Measurements from ENCODE around the gene KANSL1L.
"Not testable (repeated sequence)": the region's sequence is repeated elsewhere in the genome, so short reads cannot be mapped to it uniquely, and the experiment has no call there.

Gene KANSL1L, protein sequence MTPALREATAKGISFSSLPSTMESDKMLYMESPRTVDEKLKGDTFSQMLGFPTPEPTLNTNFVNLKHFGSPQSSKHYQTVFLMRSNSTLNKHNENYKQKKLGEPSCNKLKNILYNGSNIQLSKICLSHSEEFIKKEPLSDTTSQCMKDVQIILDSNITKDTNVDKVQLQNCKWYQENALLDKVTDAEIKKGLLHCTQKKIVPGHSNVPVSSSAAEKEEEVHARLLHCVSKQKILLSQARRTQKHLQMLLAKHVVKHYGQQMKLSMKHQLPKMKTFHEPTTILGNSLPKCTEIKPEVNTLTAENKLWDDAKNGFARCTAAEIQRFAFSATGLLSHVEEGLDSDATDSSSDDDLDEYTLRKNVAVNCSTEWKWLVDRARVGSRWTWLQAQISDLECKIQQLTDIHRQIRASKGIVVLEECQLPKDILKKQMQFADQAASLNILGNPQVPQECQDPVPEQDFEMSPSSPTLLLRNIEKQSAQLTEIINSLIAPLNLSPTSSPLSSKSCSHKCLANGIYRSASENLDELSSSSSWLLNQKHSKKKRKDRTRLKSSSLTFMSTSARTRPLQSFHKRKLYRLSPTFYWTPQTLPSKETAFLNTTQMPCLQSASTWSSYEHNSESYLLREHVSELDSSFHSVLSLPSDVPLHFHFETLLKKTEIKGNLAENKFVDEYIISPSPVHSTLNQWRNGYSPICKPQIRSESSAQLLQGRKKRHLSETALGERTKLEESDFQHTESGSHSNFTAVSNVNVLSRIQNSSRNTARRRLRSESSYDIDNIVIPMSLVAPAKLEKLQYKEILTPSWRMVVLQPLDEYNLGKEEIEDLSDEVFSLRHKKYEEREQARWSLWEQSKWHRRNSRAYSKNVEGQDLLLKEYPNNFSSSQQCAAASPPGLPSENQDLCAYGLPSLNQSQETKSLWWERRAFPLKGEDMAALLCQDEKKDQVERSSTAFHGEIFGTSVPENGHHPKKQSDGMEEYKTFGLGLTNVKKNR

DNA sequence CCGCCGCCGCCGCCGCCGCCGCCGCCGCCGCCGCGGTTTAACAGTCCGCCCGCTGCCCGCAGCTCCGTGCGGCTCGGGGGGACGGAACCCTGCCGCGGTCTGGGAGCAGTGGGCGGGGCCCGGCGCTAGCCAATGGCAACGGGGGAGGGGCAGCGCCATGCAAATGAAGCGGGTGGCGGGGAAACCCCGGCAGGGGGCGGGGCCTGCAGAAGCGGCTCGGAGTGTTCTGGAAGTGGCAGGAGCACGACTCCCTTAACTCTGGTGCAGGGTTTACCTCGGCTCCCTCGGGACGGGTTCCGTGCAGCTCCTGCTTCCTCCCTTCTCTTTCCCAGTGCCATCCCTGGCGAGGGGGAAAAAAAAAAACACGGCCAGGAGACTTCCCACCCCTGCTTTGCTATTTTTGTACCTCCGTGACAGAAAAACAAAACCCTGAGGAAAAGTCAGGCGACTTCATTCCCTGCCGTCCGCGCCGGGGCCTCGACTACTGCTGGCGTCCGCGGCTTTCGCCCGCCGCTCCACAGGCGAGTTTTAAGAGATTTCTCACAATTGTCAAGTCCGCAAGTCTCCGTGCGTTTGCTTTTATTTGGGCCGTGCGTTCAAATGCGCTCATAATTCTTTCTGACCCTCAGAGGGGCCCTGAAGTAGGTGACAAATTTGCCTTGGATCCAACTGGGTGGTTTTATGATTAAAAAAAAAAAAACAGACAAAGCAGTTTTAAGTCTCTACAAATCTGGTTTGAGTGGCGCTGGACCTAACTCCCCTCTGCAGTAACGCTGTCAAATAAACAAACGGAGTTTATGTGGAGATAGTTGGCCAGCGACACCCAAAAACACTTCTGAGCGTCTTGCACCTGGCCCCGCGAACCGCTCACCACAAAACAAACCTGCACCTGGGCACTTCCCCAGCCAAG, at the start of gene KANSL1L:
Gene KANSL1L (minus strand): TSS at position 101 of the 910 bp plus-strand sequence. CDS start 16,827 bp downstream, outside the sequence.
- DNase-seq, result peak; percentile 93

DNA sequence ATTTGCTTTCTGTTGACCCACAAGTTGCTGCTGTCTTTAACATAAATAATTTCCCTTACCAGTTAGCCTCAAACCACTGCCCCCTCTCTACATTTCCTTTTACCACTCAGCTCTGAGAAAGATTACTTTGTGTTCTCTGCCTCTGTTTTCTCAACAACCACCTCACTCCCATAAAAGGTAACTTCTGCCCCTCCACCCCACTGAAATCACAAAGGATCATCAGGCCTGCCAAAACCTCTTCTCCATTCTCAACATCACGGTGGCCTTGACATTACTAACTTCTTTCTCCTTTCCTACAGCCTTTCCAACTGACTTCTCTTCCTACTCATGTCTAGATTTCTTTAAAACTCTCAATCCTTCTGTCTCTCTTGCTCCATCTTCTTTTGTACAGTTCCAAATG, 43.9 kb upstream of the KANSL1L start:
- no peak for DNase-seq

DNA sequence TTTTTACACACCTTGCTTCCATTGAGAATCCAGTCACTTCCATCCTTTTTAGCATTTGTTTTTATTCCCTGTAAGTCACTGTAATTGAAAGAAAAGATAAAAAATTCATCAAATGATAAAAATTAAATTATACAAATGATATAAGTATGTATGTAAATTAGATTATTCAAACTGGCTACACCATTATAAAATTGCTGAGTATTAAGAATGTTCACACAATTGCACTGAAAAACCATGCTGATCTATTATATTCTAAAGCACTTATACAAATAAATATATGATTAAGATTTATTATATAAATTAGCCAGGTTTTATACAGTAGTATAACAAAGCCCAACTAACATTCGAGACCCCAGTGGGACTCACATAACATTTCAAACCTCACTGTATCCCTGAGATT, 39.0 kb upstream of the KANSL1L start:
- DNase-seq, result no peak

DNA sequence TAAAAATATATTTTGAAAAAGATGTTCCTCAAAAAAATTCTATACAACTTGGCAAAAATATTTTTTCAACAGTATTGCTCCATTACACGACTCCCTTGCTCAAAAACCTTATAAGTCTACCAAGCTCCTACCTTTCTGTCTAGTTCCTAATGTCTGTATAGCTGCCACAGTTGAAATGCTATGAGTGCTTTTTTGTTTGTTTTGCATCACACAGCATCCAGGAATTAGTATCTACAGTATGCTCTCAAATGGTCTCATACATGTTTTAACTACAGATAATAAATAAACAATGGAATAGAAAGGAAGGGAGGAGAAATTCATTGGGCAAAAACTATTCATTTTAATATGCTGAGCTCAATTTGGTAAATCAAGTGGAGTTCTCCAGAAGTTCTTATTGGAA, 36.7 kb upstream of the KANSL1L start:
- no peak for DNase-seq

DNA sequence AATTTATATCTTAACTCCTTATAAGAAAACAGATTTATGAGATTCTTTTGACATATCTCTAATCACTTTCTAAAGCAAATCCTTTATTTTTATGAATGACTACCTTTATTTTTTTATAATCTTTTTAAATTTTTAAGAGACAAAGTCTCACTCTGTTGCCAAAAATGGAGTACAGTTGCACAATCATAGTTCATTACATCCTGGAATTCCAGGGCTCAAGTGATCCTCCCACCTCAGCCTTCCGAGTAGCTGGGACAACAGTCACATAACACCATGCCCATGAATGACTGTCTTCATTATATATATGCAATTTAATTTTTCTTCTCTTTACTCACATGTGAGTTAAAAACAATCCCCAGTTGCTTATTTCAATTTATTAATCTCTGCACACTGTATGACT, 32.3 kb upstream of the KANSL1L start:
- DNase-seq, result no peak

DNA sequence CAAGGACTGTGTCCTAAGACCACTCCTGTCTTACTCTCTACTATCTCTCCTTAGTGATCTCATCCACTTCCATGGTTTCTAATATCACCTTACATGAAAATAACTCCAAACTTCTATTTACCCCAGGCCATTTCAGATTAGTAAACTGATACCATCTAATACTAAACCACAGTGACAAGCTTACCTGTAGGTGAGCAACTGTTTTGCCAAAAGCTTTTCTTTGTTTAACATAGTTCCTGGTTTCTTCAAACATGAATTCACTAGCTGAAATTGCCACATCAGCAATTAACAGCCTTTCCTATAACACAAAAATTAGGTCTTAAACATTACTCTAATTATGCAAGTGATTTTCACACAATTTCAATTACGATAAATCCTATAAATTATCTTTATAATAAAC, 31.9 kb upstream of the KANSL1L start:
- DNase-seq, result no peak

DNA sequence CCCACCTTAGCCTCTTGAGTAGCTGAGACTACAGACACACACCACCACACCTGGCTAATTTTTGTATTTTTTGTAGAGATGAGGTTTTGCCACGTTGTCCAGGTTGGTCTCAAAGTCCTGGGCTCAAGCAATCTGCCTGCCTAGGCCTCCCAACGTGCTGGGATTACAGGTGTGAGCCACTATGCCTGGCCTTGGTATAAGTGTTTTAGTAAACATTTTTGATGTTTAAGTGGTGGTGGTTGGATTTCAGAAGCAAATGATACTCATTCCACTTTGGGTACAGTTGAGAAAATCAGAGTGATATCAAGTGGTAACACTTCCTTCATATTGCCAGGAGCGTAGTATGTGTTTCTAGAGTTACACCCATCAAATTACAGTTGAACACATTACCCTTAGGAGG, 28.6 kb upstream of the KANSL1L start:
- DNase-seq, result no peak

DNA sequence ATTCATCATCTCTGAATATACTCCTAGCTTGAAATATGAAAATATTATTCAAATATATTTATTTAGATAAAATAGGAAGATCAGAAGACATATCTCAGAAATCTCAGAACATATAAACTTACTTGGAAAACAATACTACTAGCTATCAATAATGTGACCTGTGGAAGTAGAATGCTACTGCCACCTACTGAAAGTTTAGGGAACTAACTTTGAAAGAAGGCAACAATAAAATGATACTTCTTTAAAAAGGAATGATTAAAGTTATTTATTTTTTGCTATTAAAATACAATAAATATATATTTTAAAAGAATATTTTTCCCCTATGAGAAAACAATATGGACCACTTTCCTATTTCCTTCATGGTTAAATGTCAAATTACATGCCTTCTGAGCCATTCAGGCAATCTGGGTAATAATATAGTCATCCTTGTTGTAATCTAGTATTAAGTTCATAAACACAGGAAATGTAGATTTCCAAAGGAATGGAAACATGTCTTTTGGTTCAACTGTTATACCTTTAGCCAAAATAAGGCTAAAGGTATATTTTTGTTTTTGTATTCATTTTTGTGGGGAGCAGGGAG, 28.1 kb upstream of the KANSL1L start:
- DNase-seq, result no peak

DNA sequence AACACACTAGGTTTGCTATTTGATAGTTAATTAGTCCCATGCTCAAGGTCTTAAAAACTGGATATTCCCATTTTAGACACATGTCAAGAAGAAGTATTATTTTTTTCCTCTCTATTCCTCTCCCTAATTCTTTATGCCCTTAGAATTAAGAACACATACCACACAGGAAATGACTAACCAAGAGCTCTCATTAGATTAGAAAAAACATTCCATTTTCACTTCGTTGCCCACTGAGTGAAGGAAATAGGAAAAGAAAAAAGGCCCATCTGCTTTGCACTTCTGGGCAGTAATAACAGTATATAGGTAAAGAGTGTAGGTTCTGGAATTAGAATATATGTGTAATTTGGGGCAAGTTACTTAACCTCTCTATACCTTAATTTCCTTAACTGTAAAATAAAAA, 27.1 kb upstream of the KANSL1L start:
- no peak for DNase-seq

DNA sequence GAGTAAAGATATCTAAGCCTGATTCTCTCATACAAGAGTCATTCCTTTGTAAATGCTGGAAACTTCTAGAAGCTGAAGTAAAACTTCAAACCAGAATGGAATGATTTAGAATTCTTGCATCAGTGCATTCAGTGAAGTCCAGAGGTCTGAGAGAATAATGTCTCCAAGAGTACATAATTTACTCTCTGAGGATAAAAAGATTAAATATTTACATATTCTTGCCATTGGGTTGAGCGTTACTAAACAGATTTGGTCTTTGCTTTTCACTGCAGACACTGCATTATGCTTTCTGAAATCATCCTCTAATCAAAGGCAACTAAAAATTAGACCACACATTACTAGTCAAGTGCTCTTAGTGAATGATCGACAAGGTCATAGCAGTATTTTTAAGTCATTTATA, 26.5 kb upstream of the KANSL1L start:
- DNase-seq, result no peak

DNA sequence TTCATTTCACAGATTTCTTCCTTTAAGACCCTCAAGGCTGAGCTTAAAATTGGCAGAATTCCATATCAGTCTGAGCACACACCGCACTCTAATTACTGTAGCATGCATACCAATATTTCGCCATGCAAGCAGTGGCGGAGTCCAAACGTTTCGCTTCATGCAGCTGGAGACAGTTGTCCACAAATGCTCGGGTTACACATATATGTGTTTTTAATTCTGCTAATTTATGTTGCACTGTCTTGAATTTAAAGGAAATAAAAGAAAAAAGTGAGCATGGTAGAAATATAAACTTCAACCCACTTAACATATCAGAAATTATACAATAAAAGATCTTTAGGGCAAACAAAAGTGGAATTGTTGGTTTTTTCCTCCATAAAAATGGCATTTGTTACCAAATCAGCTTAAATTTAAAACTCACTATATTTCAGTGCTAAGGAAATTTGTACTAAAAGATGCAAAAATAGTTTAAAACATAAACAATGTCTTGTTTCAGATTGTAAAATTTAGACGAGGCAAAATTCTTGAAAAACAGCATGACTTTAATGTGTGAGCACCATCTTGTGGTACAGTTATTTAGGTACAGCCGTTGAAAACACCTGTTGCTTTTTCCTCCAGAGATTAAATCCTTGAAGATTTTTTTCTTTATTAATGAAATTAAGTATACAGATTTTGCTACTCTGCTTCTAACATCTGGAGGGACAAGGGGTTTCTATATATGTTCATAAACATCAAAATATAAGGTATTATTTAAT, 24.1 kb upstream of the KANSL1L start:
- peak; percentile 19 for DNase-seq

DNA sequence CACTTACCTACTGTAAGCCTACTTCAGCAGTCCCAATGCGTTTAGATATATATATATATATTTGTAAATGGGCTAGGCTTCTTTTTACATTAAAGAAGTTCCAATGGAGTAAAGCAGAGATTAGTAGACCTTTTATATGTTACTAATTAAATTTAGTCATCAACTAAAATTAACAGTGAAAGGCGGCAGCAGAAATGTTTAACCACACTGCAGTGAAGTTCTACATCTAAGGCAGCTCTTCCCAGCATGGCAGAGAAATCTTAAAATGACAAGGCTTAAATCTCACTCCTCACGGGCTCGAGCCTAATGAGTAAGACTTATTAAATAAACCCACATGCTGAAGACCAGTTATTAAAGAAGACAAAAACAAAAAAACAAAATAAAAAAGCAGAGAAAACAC, 19.1 kb upstream of the KANSL1L start:
- DNase-seq, result no peak

DNA sequence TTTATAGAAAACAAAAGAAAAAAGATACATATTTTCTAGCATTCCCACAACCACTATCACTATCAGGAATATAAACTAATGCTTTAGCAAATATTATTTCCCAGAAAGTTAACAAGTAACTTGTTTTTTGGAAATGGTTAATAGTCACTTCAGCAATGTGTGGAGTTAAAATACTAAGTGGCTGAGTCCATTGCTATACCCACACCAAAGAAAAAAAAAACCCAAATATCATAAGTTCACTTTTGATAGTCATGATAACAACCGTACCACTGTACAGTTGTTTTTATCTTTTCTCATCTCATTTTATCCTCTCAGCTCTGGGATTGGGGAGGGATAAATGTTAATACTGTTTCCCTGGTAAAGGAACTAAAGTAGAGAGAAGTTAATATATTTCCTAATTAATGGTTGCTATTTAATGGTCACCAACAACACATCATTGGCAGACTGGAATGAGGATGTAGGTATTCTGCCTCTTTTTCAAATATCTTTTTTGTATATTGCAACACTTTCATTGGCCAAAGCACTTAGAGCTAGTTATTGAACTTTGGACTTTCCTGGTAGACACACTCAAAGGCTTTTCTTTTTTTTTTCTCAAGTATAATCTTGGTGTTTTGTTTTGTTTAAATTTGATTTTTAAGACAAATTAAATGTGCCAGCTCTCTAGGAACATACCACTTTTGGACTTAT, 18.4 kb upstream of the KANSL1L start:
- DNase-seq, result no peak

DNA sequence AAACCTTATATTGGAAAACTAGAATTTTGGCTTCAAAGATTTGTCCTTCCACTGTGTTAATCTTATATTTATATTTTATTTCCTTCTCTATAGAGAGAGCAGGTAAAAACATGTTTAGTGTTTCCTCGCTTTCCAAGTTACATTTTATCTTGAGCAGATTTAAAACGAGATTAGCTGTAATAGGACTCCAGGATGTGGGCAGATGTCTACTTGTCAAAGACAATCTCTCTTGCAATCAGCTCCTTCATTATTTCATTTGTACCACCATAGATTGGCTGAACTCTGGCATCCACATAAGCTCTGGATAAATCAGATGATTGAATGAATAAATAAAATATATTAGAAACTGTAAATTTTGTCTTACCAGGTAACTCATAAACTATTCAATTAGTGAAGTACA, 17.5 kb upstream of the KANSL1L start:
- no peak for DNase-seq

DNA sequence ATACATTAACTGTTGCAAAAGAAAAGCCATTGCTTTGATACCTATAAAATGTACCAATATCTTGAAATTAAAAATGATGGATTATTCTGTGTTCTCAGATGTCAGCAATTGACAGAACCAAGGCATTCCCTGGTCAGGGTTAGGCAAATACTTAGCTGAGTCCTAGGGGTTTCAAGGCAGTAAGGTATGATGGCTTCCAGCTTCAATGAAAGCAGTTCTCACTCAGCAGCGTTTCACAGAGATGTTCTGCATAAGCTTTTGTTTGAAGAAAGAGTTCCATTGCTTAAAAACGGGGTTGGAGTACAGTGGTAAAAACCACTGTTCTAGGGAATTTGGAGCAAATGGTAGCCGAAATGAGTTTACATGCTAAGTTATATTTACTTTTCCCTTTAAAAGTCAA, 17.0 kb upstream of the KANSL1L start:
- no peak for DNase-seq

DNA sequence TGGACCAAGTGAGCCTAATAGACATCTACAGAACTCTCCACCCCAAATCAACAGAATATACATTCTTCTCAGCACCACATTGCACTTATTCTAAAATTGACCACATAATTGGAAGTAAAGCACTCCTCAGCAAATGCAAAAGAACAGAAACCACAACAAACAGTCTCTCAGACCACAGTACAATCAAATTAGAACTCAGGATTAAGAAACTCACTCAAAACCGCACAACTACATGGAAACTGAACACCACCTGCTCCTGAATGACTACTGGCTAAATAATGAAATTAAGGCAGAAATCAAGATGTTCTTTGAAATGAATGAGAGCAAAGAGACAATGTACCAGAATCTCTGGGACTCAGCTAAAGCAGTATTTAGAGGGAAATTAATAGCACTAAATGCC, 12.7 kb upstream of the KANSL1L start:
- not testable (repeated sequence) for DNase-seq

DNA sequence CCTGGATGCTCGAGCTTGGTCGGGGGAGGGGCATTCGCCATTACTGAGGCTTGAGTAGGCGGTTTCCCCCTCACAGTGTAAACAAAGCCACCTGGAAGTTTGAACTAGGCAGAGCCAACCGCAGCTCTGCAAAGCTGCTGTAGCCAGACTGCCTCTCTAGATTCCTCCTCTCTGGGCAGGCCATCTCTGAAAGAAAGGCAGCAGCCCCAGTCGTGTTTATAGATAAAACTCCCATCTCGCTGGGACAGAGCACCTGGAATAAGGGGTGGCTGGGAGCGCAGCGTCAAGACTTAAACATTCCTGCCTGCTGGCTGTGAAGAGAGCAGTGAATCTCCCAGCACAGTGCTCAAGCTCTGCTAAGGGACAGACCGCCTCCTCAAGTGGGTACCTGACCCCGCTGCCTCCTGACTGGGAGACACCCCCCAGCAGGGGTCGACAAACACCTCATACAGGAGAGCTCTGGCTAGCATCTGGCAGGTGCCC, 10.4 kb upstream of the KANSL1L start:
- not testable (repeated sequence) for DNase-seq

DNA sequence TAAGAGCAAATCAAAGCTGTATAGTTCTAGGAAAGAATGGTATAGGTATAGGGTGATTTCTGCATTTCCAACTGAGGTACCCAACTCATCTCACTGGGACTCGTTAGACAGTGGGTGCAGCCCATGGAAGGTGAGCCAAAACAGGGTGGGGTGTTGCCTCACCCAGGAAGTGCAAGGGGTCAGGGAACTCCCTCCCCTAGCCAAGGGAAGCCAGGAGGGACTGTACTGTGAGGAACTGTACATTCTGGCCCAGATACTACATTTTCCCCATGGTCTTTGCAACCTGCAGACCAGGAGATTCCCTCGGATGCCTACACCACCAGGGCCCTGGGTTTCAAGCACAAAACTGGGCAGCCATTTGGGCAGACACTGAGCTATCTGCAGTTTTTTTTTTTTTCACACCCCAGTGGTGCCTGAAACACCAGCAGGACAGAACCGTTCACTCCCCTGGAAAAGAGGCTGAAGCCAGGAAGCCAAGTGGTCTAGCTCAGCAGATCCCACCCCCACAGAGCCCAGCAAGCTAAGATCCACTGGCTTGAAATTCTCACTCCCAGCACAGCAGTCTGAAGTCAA, 9.9 kb upstream of the KANSL1L start:
- DNase-seq, result not testable (repeated sequence)

DNA sequence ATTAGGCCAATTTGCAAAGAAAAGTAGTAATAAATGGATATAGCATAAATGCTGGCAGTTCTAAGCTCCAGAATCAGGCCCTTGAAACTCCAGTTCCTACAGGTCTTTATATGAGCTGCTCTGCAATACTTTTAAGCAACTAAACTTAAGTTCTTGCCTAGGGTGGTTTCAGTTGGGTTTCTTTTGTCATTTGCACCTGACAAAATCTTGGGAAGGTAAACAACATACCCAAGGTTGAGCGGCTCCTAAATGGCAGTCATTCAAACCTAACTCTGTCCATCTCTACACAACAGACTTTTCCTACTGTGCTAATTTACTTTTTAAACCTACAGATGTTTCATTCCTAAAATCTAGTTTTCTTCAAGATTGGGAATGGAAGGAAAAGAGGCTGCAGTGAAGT, 9.3 kb upstream of the KANSL1L start:
- no peak for DNase-seq

DNA sequence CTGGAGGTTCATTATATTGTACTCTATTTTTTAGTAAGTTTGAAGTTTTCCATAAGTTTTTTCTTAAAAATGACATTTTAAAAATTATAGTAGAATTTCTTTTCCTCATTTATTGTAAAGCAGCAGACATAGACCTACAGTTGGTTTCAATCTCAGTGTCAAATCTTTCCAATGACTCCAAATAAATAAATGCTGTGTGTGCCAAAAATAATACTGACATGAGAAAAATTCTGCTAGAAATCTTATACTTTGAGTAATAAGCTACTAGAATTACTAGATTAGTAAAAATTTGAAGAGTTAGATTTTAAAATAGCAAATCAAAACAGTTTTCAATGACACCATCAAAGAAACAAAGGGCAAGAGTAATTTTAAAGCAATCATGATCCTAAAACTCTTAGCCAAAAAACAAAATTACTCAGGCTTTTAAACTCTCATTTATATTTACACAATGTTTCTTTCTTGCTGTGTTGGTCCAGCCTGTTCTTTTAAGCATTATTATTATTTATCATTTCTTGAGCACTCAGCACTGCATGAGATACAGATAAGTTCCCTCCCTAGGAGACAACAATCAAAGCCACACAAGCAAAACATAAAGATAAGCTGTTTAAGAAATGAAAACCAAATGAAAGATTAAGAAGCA, 8.3 kb upstream of the KANSL1L start:
- no peak for DNase-seq
